Retinal pigment epithelial cell (primary cell): ENCODE measurements around the gene TMTC1.
A peak's percentile ranks its signal among the peaks of the same experiment; 100 is the strongest.

Experiments
- DNase-seq: peaks from one replicate; pipeline ENCODE4 v3.0.0-alpha.2; 2010; ENCODE audit warnings: low read depth
- H3K4me3 ChIP-seq: 2 replicates; pipeline ENCODE4 v1.5.1; 2011; ENCODE audit warnings: mild to moderate bottlenecking, low read length, control low read depth, moderate library complexity
- TF ChIP-seq, protein P1 (sequence below): conservative IDR thresholded peaks from 2 replicates; pipeline ENCODE4 v1.5.1; 2011; ENCODE audit warnings: low read depth, low read length, control low read depth, inconsistent platforms

The TMTC1 gene

DNA sequence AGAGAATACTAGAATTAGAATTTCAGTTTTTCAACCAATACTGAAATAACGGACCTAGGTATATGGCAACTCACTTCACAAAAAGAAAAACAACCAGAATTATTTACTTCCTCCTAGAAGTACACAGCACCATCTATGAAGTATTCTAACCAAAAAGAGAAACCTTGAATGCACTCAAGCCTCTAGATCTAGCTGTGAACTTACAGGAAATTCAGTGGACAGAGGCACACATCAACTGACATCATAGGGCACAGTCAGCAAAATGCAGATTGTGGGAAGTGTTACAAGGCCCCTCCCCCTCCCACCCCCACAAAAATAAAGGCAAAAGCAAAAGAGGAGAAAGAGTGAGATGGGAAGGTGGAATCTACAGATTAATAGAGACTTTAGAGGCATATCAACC is 102.4 kb downstream of the TMTC1 start:
- TF ChIP-seq, protein P1, sequence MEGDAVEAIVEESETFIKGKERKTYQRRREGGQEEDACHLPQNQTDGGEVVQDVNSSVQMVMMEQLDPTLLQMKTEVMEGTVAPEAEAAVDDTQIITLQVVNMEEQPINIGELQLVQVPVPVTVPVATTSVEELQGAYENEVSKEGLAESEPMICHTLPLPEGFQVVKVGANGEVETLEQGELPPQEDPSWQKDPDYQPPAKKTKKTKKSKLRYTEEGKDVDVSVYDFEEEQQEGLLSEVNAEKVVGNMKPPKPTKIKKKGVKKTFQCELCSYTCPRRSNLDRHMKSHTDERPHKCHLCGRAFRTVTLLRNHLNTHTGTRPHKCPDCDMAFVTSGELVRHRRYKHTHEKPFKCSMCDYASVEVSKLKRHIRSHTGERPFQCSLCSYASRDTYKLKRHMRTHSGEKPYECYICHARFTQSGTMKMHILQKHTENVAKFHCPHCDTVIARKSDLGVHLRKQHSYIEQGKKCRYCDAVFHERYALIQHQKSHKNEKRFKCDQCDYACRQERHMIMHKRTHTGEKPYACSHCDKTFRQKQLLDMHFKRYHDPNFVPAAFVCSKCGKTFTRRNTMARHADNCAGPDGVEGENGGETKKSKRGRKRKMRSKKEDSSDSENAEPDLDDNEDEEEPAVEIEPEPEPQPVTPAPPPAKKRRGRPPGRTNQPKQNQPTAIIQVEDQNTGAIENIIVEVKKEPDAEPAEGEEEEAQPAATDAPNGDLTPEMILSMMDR = no peak
- no peak overlapping the region for H3K4me3 ChIP-seq

DNA sequence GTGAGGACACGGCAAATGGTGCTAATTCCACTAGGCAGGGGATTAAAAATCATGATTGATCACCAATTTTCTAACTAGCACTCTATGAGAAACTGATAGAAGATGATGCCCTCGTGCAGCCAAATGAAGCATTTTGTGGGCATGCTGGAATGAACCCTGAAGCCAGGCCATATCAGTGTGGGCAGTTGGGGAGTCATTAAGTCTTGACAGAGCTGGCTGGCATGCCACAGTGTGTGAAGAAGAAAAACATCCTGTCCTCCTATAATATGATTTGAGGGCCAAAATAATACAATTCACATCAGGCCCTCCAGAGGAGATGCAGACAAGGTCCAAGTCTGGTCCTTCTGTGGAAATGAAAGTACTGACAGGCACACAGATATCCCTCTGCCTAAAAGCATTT is 107.1 kb downstream of the TMTC1 start:
- DNase-seq = no peak
- TF ChIP-seq, protein P1 = no peak
- H3K4me3 ChIP-seq = no peak overlapping the region

More for the DNA sequence above, 102.4 kb downstream of the TMTC1 start:
- DNase-seq = no peak

DNA sequence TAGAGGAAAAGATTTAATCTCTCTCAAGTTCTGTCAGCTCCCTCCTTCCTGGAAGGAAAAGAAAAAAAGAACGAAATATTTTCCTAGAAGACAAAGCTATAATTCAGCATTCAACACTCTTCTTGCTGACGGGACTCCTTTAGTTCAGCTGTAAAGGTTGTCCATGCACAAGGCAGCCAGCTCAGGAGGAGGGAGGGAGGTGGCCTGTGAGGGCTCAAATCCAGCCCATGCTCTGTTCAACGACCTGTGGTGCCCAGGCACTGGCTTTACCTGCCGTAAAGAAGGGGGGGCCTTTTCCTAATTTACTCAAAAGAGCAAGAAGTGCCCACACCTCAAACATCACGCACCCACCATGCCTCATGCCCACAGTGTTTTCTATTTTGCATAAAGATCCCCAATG is 109.3 kb downstream of the TMTC1 start:
- TF ChIP-seq, protein P1 = no peak
- DNase-seq = peak; percentile 32
- H3K4me3 ChIP-seq = no peak overlapping the region

DNA sequence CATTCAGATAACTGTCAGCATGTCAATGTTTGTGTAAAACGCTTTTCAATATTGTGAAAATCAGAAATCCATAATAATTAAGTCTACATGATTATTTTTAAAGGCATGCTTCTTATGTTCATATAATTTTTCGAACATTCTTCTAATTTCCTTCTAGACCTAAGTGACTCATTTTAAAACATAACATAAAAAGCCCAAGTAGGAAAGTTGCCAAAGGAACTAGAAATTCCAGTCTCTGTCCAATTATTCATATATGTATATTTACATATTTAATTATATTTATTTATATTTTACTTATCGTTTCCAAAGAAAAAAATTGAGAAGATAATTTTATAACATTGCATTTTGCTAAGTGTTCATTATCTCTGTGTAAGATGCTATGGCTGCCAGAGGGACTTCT is 110.4 kb downstream of the TMTC1 start:
- no peak for DNase-seq
- no peak overlapping the region for H3K4me3 ChIP-seq
- TF ChIP-seq, protein P1 = no peak

DNA sequence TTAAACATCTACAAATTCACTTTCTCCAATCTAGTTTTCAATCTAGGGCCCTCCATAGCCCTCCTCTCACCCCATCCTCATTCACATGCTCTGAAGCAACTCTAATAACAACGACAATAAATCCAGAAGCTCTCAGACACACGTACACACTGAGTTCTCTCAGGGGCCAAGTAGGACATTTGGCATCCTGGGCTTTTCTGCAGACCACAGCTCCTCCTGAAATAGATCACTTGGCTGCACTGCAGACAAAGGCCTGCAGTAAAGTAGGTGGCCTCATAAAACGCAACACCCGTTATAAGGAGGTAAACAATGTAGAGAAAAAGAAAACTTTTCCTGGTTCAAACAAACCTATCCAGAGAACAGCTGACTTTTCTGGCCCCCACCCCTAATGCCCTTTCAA is 111.2 kb downstream of the TMTC1 start:
- no peak overlapping the region for H3K4me3 ChIP-seq
- no peak for DNase-seq
- TF ChIP-seq, protein P1 = no peak

DNA sequence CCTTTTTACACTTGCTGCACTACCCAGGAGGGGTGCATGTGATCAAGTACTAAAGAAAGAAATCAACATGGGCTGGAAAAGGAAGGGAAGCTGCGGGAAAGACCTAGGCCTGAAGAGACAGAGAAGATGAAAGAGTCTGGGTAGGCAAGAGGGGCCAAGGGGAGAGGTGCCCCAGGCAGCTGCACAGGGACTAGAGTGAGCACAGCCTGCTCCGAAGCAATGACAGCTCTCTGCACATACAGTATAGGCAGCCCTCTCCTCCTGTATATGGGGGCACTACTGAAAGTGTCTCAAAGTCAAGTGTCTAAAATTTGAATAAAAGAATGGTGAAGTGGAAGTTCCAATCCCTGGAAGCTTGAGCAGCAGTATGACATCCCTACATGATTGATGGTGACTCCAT is 112.0 kb downstream of the TMTC1 start:
- no peak overlapping the region for H3K4me3 ChIP-seq
- TF ChIP-seq, protein P1 = no peak
- no peak for DNase-seq

DNA sequence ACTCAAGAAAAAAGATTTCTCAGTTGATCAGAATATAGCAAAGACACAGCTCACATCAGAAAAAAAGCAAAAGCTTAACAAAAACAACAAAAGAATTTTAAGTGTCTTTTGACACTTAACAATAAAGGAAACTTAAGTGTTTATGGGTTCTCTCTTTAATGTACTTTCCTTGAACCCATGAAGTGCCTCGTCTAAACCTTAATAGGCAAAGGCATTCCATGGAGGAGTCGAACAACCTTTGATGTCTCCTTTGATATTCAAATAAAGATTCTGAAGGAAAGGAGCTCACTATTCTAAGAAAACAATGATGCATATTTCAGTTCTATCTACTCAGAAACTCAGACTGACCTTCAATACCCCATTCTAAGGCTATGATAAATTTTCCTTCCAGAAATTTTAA is 116.7 kb downstream of the TMTC1 start:
- H3K4me3 ChIP-seq = no peak overlapping the region
- DNase-seq = no peak
- TF ChIP-seq, protein P1 = no peak
